Spleen (tissue), 7 donors: ENCODE results near the gene ATP2C2.

Source experiments
- CTCF ChIP-seq, 11 experiments: fragments of 200-600 bp in 7 of 11; fragments of 450-650 bp in 4 of 11; sonication (generic) in 4 of 11; IDR thresholded peaks in 8 of 11; conservative IDR thresholded peaks in 3 of 11; 1 replicate in 7 of 11; 2 replicates in 4 of 11; pipeline versions ENCODE4 v1.4.0 to v1.8.0; 2016 to 2021; ENCODE audit warnings: antibody characterized with exemption in 11 of 11, inconsistent platforms in 4 of 11, mild to moderate bottlenecking in 1 of 11
- POLR2A ChIP-seq, 3 donors: fragments of 450-650 bp; IDR thresholded peaks; one replicate each; pipeline ENCODE4 v1.5.1; 2017; ENCODE audit warnings: antibody characterized with exemption in 3 of 3, mild to moderate bottlenecking in 1 of 3
- POLR2AphosphoS5 ChIP-seq, 3 donors: sonication (generic); formaldehyde crosslinking; IDR thresholded peaks; one replicate each; pipeline ENCODE4 v1.5.1; 2017; ENCODE audit warnings: antibody characterized with exemption in 3 of 3
- donor health status: DM: no; HTN: no; CAD: no; lungs with moderate emphysema.
- donor health status: DM: no; HTN: no; CAD: no.
- donor health status: DM: no; HTN: no; CAD: no.

- TF ChIP-seq CTCF (IDR thresholded peaks at IDR 0.05 in 8 of 11, conservative IDR thresholded peaks at IDR 0.05 in 3 of 11) (no peak), POLR2A (IDR thresholded peaks at IDR 0.05) (no peak), POLR2AphosphoS5 (IDR thresholded peaks at IDR 0.05) (no peak)
These were observed 47.8 kb upstream of the ATP2C2 start for GRCh38 chr16:84320511-84320910.
